NCI-H82 treated with DMSO at 0.1 percent for 48 hours (cell line): ENCODE measurements around the gene TACC2.

ENCODE experiments used
- DNase-seq: peaks from one replicate; lab custom pipeline; 2025; ENCODE audit not compliant: unreplicated experiment; lab: John Stamatoyannopoulos, UW

Gene TACC2

DNA sequence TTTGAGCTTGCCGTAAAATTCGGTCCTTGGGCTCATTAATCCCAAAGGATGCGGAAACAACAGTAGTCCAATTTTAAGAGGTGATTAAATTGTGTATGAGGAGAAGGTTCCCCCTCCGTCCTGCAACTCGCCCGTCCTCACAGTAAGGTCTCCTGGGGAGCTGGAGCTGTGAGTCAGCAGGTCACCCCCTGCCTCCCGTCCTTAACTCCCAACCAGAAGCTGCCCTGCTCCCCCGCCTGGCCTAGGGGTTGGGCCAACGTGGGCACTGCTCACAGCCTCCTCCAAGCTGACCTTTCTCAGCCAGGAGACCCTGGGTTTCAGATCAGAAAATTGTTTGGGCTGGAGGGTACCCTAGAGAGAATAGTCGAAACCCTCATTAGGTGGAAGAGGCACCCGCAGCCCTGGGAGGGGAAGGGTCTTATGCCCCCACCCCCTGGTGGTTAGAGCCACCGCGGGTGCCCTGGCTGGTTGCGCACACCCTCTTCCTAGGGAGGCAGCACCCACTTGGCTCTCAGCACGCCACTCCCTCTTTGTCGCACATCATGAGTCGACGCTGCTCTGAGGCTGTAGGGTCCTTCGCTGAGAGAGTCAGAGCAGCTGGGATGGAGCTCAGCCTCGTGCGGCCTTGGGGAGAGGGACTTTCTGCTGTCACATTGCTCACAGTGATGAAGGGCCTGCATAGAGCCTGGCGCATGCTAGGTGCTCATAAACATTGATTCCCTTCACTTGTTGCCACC lies 131.2 kb downstream of the TACC2 start:
- no peak for DNase-seq

DNA sequence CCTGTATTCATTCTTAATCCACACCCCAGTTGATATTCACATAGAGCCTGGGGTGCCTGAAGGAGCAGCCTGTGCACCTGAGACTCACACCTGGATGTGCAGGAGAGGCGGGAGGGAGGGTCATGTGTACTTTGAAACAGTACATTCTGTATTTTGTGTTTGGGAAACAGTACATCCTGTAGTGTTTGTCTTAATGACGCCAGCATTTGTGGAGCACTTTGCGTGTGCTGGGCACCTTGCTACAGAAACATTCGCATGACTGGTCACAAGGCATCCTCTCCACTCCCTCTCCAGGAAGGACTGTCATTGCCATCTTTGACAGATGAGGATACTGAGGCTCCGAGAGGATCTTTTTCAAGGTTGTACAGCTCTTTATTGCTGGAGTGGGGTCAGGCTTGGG lies 132.1 kb downstream of the TACC2 start:
- no peak for DNase-seq

DNA sequence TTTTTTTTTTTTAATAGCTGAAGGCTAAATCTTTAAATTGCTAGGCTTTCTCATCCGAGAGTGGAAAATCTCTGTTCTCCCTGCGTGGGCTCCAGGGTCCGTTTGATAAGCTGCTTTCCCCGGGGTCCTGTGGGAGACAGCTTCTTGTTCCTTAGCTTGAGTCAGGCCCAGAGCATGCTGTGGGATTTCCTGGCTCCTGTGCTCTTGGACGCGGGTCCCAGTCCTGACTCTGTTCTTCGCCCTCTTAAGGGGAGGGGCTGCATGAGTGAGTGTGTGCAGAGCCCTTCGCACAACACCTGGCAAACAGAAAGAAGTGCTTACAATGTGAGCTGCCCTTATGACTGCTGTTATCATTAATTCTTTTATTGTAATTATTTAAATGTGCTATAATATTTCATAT lies 133.5 kb downstream of the TACC2 start:
- no peak for DNase-seq

DNA sequence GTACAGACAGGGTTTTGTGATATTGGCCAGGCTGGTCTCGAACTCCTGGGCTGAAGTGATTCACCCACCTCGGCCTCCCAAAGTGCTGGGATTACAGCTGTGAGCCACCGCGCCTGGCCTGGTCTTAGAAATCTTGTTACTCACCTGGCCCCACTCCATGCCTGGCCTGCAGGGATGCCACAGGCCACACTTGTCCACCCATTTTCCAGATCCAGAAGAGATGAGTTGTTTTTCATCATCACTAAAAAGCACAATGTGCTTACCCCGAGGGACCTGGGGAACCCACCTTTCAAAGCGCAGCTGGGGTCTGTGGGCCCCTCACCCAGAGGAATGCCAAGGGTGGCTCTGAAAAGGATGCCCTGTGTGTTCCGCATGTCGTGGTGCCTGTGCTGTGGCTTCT lies 134.2 kb downstream of the TACC2 start:
- no peak for DNase-seq

DNA sequence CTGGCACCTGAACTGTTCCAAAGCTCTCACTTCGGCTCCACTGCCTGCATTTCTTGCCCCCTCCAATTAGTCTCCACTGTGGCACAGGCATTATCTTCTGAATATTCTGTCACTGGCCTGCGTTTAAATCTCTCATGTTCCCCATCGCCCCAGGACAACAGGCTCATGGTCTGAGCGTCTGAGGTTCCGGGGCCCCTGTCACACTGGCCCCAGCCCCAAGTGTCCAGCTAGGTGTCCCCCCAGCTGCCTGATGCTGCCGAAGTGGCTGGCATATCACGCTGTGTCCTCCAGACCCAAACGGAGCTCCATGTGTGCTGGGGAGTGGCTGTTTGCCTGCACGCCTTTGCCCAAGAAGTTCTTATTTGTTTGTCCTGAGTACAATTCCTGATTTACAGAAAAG lies 135.4 kb downstream of the TACC2 start:
- no peak for DNase-seq

DNA sequence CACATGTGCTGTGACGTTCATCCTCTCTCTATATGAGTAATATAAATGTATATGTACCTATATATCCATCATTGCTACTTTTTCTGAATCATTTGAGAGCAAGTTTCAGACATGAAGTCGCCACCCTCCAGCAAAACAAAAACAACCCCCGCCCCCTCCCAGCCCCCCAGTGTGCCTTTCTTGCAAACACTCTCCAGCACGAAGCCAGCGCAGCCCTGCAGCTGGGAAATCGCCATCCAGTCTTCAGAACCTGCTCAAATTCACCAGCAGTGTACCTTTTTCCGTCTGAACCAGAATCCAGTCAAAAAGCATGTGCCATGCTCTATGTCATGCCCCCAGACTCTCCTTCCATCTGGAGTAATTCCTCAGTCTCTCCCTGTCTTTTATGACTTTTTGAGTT lies 135.8 kb downstream of the TACC2 start:
- DNase-seq = no peak

DNA sequence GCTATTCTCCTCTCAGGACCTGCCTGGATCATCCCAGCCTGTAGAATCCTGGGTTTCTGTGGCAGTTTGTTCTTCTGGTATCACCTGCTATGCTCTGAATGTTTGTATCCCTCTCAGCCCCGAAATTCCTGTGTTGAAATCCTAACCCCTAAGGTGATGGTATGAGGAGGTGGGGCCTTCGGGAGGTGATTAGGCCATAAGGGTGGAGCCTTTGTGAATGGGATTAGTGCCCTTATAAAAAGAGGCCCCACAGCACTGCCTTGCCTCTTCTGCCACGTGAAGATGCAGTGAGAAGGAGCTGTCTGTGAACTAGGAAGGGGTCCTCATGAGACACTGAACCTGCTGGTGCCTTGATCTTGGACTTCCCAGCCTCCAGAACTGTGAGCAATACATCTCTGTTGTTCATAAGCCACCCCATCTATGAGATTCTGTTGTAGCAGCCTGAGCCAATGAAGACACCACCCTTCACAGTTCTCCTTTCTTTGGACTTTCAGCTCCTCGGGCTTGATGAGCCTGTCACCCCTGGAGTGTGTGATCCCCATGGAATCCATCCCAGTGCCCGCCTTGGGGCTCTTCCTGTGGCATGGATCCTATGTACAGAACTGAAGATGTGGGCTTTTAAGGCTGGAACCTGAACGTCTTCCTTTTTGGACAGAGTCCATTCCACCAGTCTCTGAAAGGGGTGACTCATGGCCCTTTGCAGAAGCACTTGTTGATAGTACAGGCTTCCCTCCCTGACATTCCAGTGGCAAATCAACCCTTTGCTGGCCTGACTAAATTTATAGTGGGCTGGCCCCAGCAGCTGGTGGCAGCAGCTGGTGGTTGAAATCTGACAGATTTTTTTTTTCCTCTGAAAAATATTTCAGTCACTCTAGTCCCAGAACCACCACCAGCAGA lies 138.0 kb downstream of the TACC2 start:
- no peak for DNase-seq

DNA sequence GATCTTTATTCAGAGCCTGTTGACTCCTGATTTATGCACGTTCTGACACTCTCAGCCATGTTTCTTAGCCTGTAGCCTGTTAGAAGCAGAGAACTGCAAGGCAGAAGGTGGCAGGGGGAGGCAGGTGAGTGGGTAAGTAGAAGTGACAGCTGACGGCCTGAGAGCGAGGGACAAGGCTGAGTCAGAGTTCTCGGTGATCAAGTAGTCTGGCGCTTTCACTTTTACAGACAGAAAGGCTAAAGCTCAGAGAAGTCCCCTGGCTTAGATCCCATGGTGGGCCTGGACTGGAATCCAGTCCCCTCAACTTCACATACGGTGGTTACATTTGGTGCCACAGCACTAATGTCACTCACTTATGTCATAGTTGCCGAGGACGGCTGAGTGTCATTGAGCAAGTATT lies 139.0 kb downstream of the TACC2 start:
- no peak for DNase-seq

DNA sequence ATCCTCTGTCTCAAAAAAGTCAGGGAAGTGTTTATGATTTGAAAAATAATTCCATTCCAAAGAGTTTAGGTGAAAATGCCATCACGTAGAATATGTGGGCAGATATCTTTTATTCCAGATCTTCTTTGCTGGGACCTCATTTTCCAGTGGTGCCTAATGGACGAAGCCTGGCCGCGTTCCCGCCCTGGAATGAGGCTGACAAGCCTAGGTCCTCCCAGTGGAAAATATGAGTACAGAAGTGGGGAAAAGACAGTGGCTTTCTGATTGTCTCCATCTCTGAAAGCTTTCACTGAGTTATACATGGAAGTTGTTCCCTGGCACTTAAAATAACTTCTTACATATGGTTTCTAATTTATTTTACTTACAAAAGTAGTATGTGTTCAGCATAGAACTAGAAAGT lies 139.4 kb downstream of the TACC2 start:
- DNase-seq = no peak

DNA sequence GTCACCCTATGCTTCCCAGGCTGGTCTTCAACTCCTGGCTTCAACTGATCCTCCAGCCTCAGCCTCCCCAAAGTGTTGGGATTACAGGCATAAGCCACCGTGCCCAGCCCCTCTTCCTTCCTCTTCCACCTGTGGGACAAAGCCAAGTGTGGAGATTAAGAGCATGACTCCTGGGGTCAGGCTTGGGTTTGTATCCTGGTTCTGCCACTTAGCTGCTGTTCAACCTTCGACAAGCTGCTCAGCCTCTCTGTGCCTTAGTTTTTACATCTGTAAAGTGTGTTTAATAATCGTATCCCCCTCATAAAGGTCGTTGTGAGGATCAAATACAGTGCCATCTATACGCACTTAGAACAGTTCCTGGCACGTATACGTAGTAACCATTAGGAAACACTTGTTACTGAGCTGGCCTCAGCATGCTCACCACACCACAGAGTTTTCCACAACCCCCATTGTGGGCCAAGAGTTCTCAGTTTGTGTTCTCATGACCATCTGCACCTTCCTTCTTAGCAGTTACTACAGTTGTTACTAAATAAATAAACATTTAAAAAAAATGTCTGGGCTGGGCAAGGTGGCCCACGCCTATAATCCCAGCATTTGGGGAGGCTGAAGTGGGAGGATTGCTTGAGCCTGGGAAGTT lies 141.6 kb downstream of the TACC2 start:
- DNase-seq = no peak

DNA sequence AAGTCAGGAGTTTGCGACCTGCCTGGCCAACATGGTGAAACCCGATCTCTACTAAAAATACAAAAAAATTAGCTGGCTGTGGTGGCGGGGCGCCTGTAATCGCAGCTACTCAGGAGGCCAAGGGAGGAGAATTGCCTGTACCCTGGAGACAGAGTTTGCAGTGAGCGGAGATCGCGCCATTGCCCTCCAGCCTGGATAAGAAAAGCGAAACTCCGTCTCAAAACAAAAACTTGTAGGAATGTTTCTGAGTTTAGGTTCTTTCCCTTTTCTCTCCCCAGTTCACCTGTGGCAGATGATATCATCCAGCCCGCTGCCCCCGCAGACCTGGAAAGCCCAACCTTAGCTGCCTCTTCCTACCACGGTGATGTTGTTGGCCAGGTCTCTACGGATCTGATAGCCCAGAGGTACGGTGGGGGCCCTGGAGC lies 143.4 kb downstream of the TACC2 start:
- DNase-seq = no peak

DNA sequence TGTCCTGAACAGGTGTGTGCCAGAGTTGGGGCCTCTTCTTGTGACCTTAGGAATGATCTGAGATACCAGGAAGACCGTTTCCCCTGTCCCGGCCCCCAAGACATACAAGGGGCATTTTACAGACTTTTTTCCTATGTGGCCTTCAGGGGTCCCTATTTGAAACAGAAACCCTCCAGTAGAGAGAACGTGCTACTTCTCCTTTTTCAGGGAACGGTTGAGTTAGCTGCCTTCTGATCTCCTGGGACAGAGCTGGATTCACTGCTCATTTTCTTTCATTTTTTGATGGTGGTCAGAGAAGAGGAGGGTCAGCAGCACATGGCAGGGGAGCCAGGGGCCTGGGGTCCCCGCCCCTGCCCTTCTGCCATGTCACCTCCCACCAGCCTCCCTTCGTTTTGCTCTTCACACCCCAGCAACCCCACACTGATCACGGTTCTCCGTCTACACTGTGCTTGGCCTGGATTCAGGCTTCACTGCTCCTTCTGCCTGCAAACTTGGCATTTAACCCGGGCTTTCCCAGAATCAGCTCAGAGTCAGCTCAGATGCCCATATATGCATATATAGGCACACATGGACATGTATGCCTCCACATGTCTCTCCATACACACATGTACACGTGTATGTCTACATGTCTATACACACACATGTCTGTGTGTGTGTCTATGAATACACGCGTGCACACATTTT lies 144.1 kb downstream of the TACC2 start:
- no peak for DNase-seq

DNA sequence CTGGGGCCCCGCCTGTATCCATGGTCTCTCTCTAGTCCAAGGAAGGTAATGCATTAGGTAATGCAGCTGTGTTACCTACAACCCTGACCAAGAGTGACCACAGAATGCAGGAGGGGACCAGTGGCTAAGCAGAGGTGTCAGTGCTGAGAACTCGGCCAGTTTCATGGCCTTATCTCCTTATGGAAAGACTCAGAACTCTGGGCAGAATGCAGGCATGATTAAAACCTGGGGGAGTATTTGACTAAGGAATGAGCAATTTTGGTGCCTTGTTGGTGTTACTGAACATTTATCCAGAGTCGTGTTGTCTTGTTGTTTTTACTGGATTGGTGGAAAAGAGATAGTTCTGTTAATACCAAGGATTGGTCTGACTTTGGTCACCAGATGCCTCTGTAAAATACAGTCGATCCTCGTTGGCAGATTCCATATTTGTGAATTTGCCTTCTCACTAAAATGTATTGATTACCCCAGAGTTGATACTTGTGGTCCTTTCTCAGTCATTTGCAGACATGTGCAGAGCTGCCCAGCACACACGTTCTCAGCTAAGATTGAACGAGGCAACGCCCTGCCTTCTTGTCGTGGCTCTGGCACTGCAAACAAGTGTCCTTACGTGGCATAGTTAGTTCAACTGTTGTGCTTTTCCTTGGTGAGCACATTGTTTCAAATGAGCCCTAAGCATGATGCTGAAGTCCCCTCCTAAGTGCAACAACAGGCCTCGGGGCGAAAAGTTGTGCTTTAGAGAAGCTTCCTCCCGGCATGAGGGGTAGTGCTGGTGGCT lies 146.5 kb downstream of the TACC2 start:
- no peak for DNase-seq

DNA sequence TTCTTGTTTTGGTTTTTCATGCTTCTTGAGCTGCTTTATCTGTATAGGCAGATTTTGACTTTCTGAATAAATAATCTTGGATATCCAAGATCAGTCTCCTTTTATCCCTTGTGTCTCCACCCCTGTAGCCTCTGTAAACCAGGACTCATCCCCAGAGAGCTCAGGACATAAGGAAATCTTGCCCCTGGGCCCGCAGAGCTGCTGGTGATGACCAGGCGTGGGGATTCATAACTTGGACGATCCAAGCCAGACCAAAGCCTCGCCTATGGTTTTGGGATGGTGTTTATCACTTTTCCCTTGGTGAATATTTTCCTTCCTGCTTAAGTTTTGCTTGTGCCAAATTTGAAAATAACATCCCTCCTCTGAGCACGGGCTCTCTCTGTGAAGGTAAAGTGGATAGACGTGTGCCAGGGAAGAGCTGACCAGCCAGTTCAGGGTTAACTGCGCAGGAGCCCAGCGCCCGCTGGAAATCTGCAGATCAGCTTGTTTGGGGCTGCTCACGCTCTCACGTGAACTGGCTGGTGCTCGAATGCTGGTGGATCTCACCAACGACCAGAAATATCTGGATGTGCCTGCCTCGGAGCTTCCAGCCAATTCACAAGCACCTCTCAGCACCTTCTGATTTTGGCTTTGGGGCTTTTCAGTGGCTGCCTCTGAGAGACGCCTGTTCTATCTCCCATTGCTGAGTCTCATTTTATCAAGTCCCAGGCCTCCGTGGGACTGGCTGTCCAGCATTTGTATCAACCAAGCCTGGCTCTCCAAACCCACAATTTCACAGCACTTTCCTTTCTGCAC lies 150.1 kb downstream of the TACC2 start:
- no peak for DNase-seq

DNA sequence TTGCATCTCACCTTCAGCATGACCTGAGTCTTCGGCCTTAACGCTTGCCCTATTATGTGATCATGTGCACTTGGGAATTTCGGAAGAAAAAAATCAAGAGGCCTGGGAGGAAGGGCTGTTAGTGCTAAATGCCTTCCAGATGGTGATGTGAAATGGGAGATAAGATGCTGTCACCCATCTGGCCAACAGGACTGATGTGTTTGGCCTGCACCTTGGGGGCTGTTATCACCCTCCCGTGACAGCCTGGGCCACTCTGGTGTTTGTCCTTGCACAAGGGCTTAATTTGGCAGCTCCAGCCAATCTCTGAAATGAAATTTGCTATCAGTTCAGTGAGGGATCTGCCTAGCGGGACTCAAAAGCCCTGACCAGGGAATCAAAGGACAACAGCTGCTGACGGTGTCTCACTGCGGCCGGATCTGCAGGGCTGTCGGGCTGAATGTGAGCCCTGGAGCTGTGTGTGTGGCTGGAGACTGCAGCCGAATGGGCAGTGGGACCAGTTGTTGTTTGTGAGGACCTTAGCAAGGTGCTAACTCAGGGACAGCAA lies 150.7 kb downstream of the TACC2 start:
- DNase-seq = peak; percentile 74

DNA sequence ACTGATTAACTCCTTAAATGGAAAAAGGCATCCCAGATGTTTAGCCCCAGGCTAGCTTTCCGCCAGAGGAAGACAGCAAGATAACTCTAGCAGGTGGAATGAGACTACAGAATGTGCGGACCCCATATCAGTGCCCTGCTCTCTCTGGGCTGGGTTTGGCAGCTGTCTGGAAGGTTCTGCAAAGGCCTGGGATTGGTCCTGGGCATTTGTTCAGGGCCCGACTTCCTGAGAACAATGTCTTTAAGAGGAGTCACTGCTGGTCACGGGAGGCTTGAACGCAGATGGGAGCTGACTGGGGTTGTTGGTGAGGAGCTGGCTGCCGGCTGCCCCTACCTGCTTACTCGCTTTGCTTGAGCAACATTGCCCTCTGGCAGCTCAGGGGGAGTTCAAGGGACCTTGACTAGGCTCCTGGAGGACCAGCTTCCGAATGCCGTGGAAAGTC lies 151.5 kb downstream of the TACC2 start:
- DNase-seq = no peak

DNA sequence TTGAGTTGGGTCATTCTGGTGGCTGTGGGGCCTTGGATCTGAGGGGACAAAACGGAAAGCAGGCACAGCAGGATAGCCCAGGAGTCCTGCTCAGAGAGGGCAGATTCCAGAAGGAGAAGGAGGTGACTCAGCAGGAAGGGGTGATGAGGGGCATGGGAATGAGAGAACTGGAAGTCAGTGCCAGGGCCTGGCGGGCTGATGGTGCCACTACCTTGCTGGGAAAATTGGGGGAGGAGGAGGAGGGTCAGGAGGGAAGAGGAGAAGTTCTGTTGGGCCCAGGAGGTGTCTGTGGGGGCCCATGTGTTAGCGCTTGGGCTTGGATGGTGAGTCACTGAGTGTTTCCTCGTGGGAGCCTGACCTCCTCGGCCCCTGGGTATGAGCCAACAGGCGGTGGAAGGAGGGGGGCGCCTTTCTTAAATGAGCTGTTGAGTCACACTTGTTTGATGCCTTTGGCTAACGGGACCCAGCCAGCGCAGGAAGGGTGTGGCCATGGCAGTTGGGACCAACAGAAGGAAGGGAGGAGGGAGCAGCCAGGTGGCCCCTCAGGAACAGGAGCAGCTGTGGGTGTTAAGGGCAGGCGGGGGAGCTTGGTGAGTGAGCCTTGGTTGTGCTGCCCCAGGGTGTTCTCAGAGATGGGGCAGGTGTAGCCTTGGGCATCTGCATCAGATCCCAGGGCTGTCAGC lies 152.1 kb downstream of the TACC2 start:
- DNase-seq = no peak

DNA sequence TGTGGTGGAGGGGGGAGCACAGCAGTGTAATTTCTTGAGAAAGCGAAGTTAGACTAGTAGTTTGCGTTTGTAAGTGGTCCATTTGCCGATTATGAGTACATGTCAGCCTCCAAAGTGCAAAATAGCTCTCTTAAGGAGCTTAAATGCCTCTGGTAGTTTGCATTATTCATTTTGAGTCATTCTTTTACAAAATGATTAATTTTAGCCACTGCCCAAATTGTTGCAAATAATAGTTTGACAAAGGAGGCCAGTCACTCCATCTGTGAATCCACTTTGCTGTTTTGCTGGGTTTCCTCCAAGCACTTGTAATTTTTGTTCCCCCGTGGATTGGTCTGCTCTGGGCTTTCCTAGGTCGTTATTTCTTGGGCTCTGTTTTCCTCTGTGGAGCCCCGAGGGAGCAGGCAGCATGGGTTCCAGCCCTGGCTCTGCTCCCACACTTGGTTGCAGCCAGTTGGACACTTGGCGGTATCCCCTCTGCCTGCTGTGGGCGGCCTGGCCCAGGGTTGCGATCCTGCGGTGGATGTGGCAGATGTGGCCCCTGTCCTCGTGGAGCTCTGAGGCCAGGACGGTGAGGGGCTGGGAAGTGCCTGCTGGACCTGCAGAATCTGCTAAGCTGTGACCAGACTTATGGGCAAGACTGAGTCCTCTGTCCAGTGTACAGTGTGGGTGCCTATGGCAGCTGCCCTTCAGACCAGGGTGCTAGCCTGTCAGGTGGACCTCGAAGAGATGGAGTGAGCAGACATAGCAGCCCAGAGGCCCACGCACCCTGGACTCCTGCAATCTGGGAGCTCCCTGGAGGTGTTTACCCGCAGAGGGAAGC lies 153.1 kb downstream of the TACC2 start:
- DNase-seq = no peak
